NT2/D1 (cell line): ENCODE measurements around the gene MTM1.

Experiments
- YY1 ChIP-seq: IDR thresholded peaks from 2 replicates; pipeline ENCODE4 v1.6.1; 2011; ENCODE audit not compliant: insufficient read length, insufficient read depth
- ZNF274 ChIP-seq: IDR thresholded peaks from 2 replicates; pipeline ENCODE4 v1.6.1; 2011; ENCODE audit warnings: mild to moderate bottlenecking, low read depth, low read length

DNA sequence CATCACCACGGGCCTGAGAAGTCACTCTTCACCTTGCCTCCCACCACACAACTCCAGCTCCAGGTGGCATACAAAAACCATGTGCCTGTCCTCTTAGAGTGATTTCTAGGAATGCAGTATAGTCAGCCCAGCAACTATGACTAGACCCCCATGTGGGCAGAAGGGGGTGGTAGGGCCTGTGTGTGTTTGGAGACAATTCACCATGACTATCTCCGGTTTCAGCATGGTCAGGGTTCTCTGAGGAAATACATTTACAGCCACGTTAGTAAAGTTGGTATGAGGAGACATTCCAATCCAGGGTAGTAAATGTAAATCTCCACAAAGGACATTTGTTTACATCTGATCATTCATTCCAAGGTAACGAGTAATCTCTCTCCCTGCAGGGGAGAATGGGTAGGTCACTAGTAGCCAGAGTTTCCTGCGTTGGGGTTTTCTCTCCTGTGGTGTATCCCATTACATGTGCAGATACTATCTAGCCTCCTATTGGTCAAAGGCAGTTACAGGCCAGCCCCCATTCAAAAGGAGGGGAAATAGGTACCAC lies 120.6 kb downstream of the MTM1 start:
- no peak for TF ChIP-seq ZNF274
- no peak for TF ChIP-seq YY1
